ENCODE results near the gene YJU2.

Gene YJU2

GRCh38 chr19:4232614-4233281 is 14.1 kb upstream of the YJU2 start:
- peaks cover 94% of the 10 kb centered on the region for H3K27me3 ChIP-seq (replicated peaks; ENCODE audit: insufficient read depth, low read length)
- no peaks in the 10 kb centered on the region for H3K4me1 ChIP-seq (ENCODE audit: low read length)
- no peak overlapping the region for H3K4me3 ChIP-seq (ENCODE audit: low read length)
- H2AFZ ChIP-seq (ENCODE audit: low read length) = no peak overlapping the region
- H3F3A ChIP-seq (ENCODE audit: insufficient read depth, low read length) = no peaks in the 10 kb centered on the region
- DNase-seq = no peak
- no peaks in the 10 kb centered on the region for H3K9me2 ChIP-seq (replicated peaks; ENCODE audit: insufficient read depth, low read length)
- no peaks in the 10 kb centered on the region for H4K20me1 ChIP-seq (ENCODE audit: insufficient read depth, low read length)
- no peak overlapping the region for H3K4me2 ChIP-seq (ENCODE audit: low read depth, low read length)
- TF ChIP-seq EZH2 (optimal IDR thresholded peaks at IDR 0.05; ENCODE audit: low read depth, low read length) (no peak), EZH2phosphoT487 (IDR thresholded peaks at IDR 0.05; ENCODE audit: low read length) (no peak), CTCF (IDR thresholded peaks at IDR 0.05; ENCODE audit: low read length) (no peak)
- H3K79me2 ChIP-seq (ENCODE audit: low read length) = no peaks in the 10 kb centered on the region
- H3K27ac ChIP-seq (ENCODE audit: low read length) = no peak overlapping the region
- H3K9ac ChIP-seq (ENCODE audit: low read length) = no peak overlapping the region
- H3K9me3 ChIP-seq (replicated peaks; ENCODE audit: insufficient read depth, low read length) = no peaks in the 10 kb centered on the region
- no peaks in the 10 kb centered on the region for H3K36me3 ChIP-seq (replicated peaks; ENCODE audit: insufficient read depth, low read length)

DNA sequence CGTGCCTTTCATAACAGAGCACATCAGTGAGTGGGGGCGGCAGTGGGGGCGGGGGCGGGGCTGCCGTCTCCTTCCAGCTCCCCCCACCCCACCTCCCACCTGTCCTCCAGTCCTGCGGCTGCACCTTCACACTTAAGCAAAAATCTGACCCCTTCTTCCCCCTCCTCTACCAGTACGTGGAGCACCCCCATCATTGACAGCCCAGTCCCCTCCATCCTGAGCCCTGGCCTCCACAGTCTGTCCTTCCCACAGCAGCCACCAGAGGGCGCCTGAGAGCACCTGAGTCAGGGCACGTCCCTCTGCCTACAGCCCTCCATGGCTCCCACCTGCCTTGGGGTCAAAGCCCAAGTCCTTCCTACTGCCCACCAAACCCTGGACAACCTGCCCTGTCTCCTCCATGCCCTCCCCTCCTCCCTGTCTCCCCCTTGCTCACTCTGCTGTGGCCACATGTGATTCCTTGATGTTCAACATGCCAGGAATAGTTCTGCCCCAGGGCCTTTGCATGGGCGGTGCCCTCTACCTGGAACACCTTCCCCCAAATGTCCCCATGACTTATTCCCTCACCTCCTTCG is 13.5 kb upstream of the YJU2 start:
- H3K4me1 ChIP-seq (ENCODE audit: low read length) = no peaks in the 10 kb centered on the region
- TF ChIP-seq EZH2 (optimal IDR thresholded peaks at IDR 0.05; ENCODE audit: low read depth, low read length) (no peak), CTCF (IDR thresholded peaks at IDR 0.05; ENCODE audit: low read length) (peak; percentile 90), EZH2phosphoT487 (IDR thresholded peaks at IDR 0.05; ENCODE audit: low read length) (no peak)
- no peaks in the 10 kb centered on the region for H3K9me2 ChIP-seq (replicated peaks; ENCODE audit: insufficient read depth, low read length)
- no peak overlapping the region for H3K4me2 ChIP-seq (ENCODE audit: low read depth, low read length)
- H3K79me2 ChIP-seq (ENCODE audit: low read length) = no peaks in the 10 kb centered on the region
- no peaks in the 10 kb centered on the region for H4K20me1 ChIP-seq (ENCODE audit: insufficient read depth, low read length)
- no peak overlapping the region for H3K9ac ChIP-seq (ENCODE audit: low read length)
- no peak overlapping the region for H3K4me3 ChIP-seq (ENCODE audit: low read length)
- no peaks in the 10 kb centered on the region for H3F3A ChIP-seq (ENCODE audit: insufficient read depth, low read length)
- DNase-seq = peak; percentile 54
- no peak overlapping the region for H2AFZ ChIP-seq (ENCODE audit: low read length)
- H3K9me3 ChIP-seq (replicated peaks; ENCODE audit: insufficient read depth, low read length) = no peaks in the 10 kb centered on the region
- H3K27ac ChIP-seq (ENCODE audit: low read length) = no peak overlapping the region
- H3K27me3 ChIP-seq (replicated peaks; ENCODE audit: insufficient read depth, low read length) = peaks cover 91% of the 10 kb centered on the region
- no peaks in the 10 kb centered on the region for H3K36me3 ChIP-seq (replicated peaks; ENCODE audit: insufficient read depth, low read length)

- no peaks in the 10 kb centered on the region for H3K9me2 ChIP-seq (replicated peaks; ENCODE audit: insufficient read depth, low read length)
- H3K79me2 ChIP-seq (ENCODE audit: low read length) = no peaks in the 10 kb centered on the region
- H3K27me3 ChIP-seq (replicated peaks; ENCODE audit: insufficient read depth, low read length) = peaks cover 91% of the 10 kb centered on the region
- H3K4me2 ChIP-seq (ENCODE audit: low read depth, low read length) = no peak overlapping the region
- H3K27ac ChIP-seq (ENCODE audit: low read length) = no peak overlapping the region
- no peaks in the 10 kb centered on the region for H3K36me3 ChIP-seq (replicated peaks; ENCODE audit: insufficient read depth, low read length)
- H3F3A ChIP-seq (ENCODE audit: insufficient read depth, low read length) = no peaks in the 10 kb centered on the region
- no peak overlapping the region for H3K9ac ChIP-seq (ENCODE audit: low read length)
- H3K4me1 ChIP-seq (ENCODE audit: low read length) = no peaks in the 10 kb centered on the region
- H3K4me3 ChIP-seq (ENCODE audit: low read length) = no peak overlapping the region
- no peaks in the 10 kb centered on the region for H4K20me1 ChIP-seq (ENCODE audit: insufficient read depth, low read length)
- H2AFZ ChIP-seq (ENCODE audit: low read length) = no peak overlapping the region
- no peaks in the 10 kb centered on the region for H3K9me3 ChIP-seq (replicated peaks; ENCODE audit: insufficient read depth, low read length)
- TF ChIP-seq EZH2phosphoT487 (IDR thresholded peaks at IDR 0.05; ENCODE audit: low read length) = no peak
- TF ChIP-seq CTCF (IDR thresholded peaks at IDR 0.05; ENCODE audit: low read length) = no peak
- TF ChIP-seq EZH2 (optimal IDR thresholded peaks at IDR 0.05; ENCODE audit: low read depth, low read length) = no peak
- DNase-seq = no peak
Measured at GRCh38 chr19:4234142-4234861, 12.6 kb upstream of the YJU2 start.
